WTC11 (cell line): Measurements from ENCODE around the gene SLC16A8. TPM values are rescaled to one million over a fixed set of nuclear protein-coding genes. Genes with fewer than 3 reads are reported as not detected.
"Not testable (repeated sequence)": the region's sequence is repeated elsewhere in the genome, so short reads cannot be mapped to it uniquely, and the experiment has no call there.

Source experiments
- ATAC-seq: fragments of 200-7000 bp; cut with Tn5 transposase; 2 replicates; pipeline ENCODE4 v1.10.0; 2021; ENCODE audit warnings: mild to moderate bottlenecking, moderate library complexity
- CTCF ChIA-PET: fragments of 300-600 bp; sonication (Branson Sonifier 250); formaldehyde crosslinking; loops from one replicate; lab custom pipeline; 2021; ENCODE audit warnings: antibody characterized with exemption; lab: Charles Lee
- POLR2A ChIA-PET: fragments of 350-600 bp; sonication (Branson Sonifier 250); formaldehyde crosslinking; loops from one replicate; lab custom pipeline; 2021; ENCODE audit warnings: antibody characterized with exemption; lab: Charles Lee
- DNase-seq: peaks from one replicate; pipeline ENCODE4 v3.0.0; 2021; ENCODE audit warnings: low spot score
- H3K27ac Mint-ChIP-seq: 2 replicates; pipeline ENCODE4 v1.8.0; 2021; ENCODE audit warnings: mixed read lengths
- H3K27me3 Mint-ChIP-seq: 2 replicates; pipeline ENCODE4 v1.8.0; 2021; ENCODE audit warnings: low read depth, mild to moderate bottlenecking, moderate library complexity, mixed read lengths
- H3K36me3 Mint-ChIP-seq: 2 replicates; pipeline ENCODE4 v1.8.0; 2021; ENCODE audit warnings: mixed read lengths
- H3K4me1 Mint-ChIP-seq: 2 replicates; pipeline ENCODE4 v1.8.0; 2022; ENCODE audit warnings: mixed read lengths
- H3K4me3 Mint-ChIP-seq: 2 replicates; pipeline ENCODE4 v1.8.0; 2021; ENCODE audit warnings: mild to moderate bottlenecking, moderate library complexity, mixed read lengths
- H3K9me3 Mint-ChIP-seq: 2 replicates; pipeline ENCODE4 v1.8.0; 2021; ENCODE audit warnings: mixed read lengths
- ATF1 ChIP-seq: sonication (generic); formaldehyde crosslinking; IDR thresholded peaks from 2 replicates; pipeline ENCODE4 v1.8.1; 2023; ENCODE audit warnings: mild to moderate bottlenecking, moderate library complexity, missing genetic modification reagents
- CREM ChIP-seq: sonication (generic); formaldehyde crosslinking; IDR thresholded peaks from 2 replicates; pipeline ENCODE4 v1.8.1; 2022; ENCODE audit warnings: mild to moderate bottlenecking, missing genetic modification reagents, moderate library complexity
- ELF4 ChIP-seq: sonication (generic); formaldehyde crosslinking; IDR thresholded peaks from 2 replicates; pipeline ENCODE4 v1.8.1; 2022; ENCODE audit warnings: low read depth, mild to moderate bottlenecking, moderate library complexity, missing genetic modification reagents
- JAZF1 ChIP-seq: fragments of 250-450 bp; sonication (Bioruptor Pico); IDR thresholded peaks from 2 replicates; pipeline ENCODE4 v1.9.0; 2021; ENCODE audit warnings: moderate library complexity, mild to moderate bottlenecking, inconsistent platforms
- JUN ChIP-seq: sonication (generic); formaldehyde crosslinking; IDR thresholded peaks from 2 replicates; pipeline ENCODE4 v1.8.0; 2023; ENCODE audit warnings: mild to moderate bottlenecking, missing genetic modification reagents
- MXD4 ChIP-seq: fragments of 250-450 bp; sonication (Bioruptor Pico); IDR thresholded peaks from 2 replicates; pipeline ENCODE4 v1.8.0; 2021; ENCODE audit warnings: mild to moderate bottlenecking, moderate library complexity, borderline replicate concordance
- SMAD4 ChIP-seq: sonication (generic); formaldehyde crosslinking; IDR thresholded peaks from 2 replicates; pipeline ENCODE4 v1.8.0; 2022; ENCODE audit warnings: mild to moderate bottlenecking, missing genetic modification reagents
- ZNF121 ChIP-seq: sonication (generic); formaldehyde crosslinking; IDR thresholded peaks from 2 replicates; pipeline ENCODE4 v1.8.0; 2023; ENCODE audit warnings: missing genetic modification reagents
- ZNF232 ChIP-seq: sonication (generic); formaldehyde crosslinking; IDR thresholded peaks from 2 replicates; pipeline ENCODE4 v1.8.0; 2022; ENCODE audit warnings: mild to moderate bottlenecking, missing genetic modification reagents
- ZNF416 ChIP-seq: fragments of 250-450 bp; sonication (Bioruptor Pico); IDR thresholded peaks from 2 replicates; pipeline ENCODE4 v1.9.0; 2021; ENCODE audit warnings: mild to moderate bottlenecking, inconsistent platforms
- ZNF423 ChIP-seq: fragments of 250-450 bp; sonication (Bioruptor Pico); IDR thresholded peaks from 2 replicates; pipeline ENCODE4 v2.1.2; 2022; ENCODE audit warnings: mild to moderate bottlenecking, moderate library complexity
- total RNA-seq: library from RNA; stranded (reverse); gene quantifications from 3 replicates; pipeline ENCODE4 v1.2.3, GENCODE V29; 2021
- TF ChIP-seq, protein P1 (sequence below): sonication (generic); formaldehyde crosslinking; IDR thresholded peaks from 2 replicates; pipeline ENCODE4 v1.8.0; 2023; ENCODE audit warnings: missing genetic modification reagents, mild to moderate bottlenecking, borderline replicate concordance
- TF ChIP-seq, protein P2 (sequence below): sonication (generic); formaldehyde crosslinking; IDR thresholded peaks from 2 replicates; pipeline ENCODE4 v1.8.0; 2022; ENCODE audit warnings: missing genetic modification reagents
- TF ChIP-seq, protein P3 (sequence below): sonication (generic); formaldehyde crosslinking; IDR thresholded peaks from 2 replicates; pipeline ENCODE4 v1.8.1; 2022; ENCODE audit warnings: mild to moderate bottlenecking, moderate library complexity, missing genetic modification reagents
- TF ChIP-seq, protein P4 (sequence below): sonication (generic); formaldehyde crosslinking; IDR thresholded peaks from 2 replicates; pipeline ENCODE4 v1.8.1; 2023; ENCODE audit warnings: mild to moderate bottlenecking, missing genetic modification reagents, moderate library complexity
- TF ChIP-seq, protein P5 (sequence below): sonication (generic); formaldehyde crosslinking; IDR thresholded peaks from 2 replicates; pipeline ENCODE4 v1.8.1; 2023; ENCODE audit warnings: mild to moderate bottlenecking, moderate library complexity, missing genetic modification reagents

The SLC16A8 gene
- total RNA-seq, 1 experiment from 2014 or later = 0.57 TPM

DNA sequence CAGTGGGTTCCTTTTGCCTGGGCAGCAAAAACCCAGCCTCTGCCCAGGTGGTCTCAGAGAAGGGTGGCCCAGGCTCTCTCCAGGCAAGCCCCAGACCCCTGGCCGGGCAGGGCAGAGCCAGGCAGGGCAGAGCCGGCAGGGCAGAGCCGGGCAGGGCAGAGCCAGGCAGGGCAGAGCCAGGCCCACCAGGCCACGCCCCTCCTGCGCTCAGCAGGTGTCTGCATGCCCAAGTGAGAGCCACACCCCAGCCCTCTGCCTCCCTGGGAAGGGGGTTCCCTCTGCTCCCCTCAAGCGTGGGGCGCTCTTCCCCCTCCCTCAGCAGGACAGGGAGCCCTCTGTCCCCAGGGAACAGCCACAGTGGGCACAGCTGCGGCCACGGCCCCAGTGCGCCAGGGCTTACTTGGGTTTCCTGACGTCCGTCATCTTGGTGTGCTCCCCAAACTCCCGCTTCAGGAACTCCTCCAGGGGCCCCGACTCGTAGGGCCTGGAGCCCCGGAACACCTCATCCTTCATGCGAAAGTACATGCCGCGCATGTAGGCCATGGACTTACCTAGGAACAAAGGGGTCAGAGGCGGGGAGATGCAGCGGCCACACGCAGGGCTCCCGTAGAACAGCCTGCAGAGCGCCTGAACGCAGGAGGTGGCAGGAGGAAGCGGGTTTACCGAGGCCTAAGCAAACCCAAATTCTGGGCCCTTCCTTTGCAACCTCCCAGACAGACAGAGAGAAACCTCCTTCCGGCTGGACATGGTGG is 36.6 kb upstream of the SLC16A8 start:
- Mint-ChIP-seq H3K27ac (peak overlapping the region; percentile 45; the same call in 1 of the 2 replicates), H3K4me3 (no peak overlapping the region), H3K27me3 (no peaks in the 10 kb centered on the region), H3K9me3 (no peaks in the 10 kb centered on the region), H3K4me1 (peaks cover 7% of the 10 kb centered on the region), H3K36me3 (no peaks in the 10 kb centered on the region)
- CTCF ChIA-PET = interaction anchor here (4.7 kb wide), 1 partner anchor 23 kb away, joined by 37 read pairs; no protein-coding TSS in a partner anchor
- ATAC-seq (no peak; the same call in 1 of the 2 replicates), DNase-seq (no peak)
- POLR2A ChIA-PET = no interaction called here
- TF ChIP-seq, protein P1, sequence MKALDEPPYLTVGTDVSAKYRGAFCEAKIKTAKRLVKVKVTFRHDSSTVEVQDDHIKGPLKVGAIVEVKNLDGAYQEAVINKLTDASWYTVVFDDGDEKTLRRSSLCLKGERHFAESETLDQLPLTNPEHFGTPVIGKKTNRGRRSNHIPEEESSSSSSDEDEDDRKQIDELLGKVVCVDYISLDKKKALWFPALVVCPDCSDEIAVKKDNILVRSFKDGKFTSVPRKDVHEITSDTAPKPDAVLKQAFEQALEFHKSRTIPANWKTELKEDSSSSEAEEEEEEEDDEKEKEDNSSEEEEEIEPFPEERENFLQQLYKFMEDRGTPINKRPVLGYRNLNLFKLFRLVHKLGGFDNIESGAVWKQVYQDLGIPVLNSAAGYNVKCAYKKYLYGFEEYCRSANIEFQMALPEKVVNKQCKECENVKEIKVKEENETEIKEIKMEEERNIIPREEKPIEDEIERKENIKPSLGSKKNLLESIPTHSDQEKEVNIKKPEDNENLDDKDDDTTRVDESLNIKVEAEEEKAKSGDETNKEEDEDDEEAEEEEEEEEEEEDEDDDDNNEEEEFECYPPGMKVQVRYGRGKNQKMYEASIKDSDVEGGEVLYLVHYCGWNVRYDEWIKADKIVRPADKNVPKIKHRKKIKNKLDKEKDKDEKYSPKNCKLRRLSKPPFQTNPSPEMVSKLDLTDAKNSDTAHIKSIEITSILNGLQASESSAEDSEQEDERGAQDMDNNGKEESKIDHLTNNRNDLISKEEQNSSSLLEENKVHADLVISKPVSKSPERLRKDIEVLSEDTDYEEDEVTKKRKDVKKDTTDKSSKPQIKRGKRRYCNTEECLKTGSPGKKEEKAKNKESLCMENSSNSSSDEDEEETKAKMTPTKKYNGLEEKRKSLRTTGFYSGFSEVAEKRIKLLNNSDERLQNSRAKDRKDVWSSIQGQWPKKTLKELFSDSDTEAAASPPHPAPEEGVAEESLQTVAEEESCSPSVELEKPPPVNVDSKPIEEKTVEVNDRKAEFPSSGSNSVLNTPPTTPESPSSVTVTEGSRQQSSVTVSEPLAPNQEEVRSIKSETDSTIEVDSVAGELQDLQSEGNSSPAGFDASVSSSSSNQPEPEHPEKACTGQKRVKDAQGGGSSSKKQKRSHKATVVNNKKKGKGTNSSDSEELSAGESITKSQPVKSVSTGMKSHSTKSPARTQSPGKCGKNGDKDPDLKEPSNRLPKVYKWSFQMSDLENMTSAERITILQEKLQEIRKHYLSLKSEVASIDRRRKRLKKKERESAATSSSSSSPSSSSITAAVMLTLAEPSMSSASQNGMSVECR (CRISPR knock-in tag) = no peak
- TF ChIP-seq, protein P2, sequence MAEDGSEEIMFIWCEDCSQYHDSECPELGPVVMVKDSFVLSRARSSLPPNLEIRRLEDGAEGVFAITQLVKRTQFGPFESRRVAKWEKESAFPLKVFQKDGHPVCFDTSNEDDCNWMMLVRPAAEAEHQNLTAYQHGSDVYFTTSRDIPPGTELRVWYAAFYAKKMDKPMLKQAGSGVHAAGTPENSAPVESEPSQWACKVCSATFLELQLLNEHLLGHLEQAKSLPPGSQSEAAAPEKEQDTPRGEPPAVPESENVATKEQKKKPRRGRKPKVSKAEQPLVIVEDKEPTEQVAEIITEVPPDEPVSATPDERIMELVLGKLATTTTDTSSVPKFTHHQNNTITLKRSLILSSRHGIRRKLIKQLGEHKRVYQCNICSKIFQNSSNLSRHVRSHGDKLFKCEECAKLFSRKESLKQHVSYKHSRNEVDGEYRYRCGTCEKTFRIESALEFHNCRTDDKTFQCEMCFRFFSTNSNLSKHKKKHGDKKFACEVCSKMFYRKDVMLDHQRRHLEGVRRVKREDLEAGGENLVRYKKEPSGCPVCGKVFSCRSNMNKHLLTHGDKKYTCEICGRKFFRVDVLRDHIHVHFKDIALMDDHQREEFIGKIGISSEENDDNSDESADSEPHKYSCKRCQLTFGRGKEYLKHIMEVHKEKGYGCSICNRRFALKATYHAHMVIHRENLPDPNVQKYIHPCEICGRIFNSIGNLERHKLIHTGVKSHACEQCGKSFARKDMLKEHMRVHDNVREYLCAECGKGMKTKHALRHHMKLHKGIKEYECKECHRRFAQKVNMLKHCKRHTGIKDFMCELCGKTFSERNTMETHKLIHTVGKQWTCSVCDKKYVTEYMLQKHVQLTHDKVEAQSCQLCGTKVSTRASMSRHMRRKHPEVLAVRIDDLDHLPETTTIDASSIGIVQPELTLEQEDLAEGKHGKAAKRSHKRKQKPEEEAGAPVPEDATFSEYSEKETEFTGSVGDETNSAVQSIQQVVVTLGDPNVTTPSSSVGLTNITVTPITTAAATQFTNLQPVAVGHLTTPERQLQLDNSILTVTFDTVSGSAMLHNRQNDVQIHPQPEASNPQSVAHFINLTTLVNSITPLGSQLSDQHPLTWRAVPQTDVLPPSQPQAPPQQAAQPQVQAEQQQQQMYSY (CRISPR knock-in tag) = no peak
- no peak for TF ChIP-seq ZNF232 (CRISPR knock-in tag)
- TF ChIP-seq JAZF1 (CRISPR knock-in tag) = no peak
- TF ChIP-seq, protein P3, sequence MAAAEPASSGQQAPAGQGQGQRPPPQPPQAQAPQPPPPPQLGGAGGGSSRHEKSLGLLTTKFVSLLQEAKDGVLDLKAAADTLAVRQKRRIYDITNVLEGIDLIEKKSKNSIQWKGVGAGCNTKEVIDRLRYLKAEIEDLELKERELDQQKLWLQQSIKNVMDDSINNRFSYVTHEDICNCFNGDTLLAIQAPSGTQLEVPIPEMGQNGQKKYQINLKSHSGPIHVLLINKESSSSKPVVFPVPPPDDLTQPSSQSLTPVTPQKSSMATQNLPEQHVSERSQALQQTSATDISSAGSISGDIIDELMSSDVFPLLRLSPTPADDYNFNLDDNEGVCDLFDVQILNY (CRISPR knock-in tag) = no peak

DNA sequence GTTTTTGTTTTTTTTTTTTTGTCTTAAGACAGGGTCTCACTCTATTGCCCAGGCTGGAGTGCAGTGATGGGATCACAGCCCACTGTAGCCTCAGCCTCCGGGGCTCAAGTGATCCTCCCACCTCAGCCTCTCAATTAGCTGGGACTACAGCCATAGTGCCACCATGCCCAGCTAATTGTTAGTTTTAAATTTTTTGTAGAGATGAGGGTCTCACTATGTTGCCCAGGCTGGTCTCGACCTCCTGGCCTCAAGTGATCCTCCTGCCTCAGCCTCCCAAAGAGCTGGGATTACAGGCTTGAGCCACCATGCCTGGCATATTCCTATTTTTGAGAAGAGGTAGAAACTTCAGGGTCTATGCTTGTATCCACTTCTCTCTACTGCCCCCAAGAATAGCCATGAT is 34.8 kb upstream of the SLC16A8 start:
- H3K4me3 Mint-ChIP-seq, POLR2A ChIA-PET, ATAC-seq, H3K4me1 Mint-ChIP-seq, H3K27ac Mint-ChIP-seq, H3K9me3 Mint-ChIP-seq, CTCF ChIA-PET, DNase-seq, H3K36me3 Mint-ChIP-seq, H3K27me3 Mint-ChIP-seq: not testable (repeated sequence)
- TF ChIP-seq ZNF121 = peak; percentile 23; the same call in 1 of the 2 replicates

DNA sequence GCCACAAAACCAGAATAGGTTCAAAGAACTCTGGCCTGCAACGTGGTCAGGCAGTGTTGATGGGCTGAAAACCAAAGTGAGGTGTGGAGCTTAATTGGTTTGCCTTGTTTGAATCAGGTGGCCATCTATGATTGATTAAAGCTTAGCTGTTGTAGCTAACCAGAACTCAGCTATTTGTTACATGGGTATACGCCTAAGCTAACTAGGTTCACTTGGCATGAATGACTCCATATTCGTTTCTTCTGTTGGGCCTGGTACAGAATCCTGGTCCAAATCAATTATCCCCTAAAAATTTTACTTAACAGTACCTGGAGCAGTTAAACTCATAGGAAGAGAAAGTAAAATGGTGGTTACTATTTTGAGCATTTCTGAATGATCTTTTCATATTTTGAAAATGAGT is 34.2 kb upstream of the SLC16A8 start:
- Mint-ChIP-seq H3K36me3 (no peaks in the 10 kb centered on the region), H3K4me3 (no peak overlapping the region), H3K9me3 (no peaks in the 10 kb centered on the region), H3K27ac (no peak overlapping the region), H3K4me1 (peaks cover 6% of the 10 kb centered on the region; the same call in 1 of the 2 replicates), H3K27me3 (no peaks in the 10 kb centered on the region; the same call in 1 of the 2 replicates)
- ChIA-PET CTCF (interaction anchor here (0.8 kb wide), 1 partner anchor 20 kb away, joined by 3 read pairs; no protein-coding TSS in a partner anchor), POLR2A (no interaction called here)
- DNase-seq (no peak), ATAC-seq (no peak)
- TF ChIP-seq CREM (CRISPR knock-in tag) (no peak), ZNF423 (CRISPR knock-in tag) (no peak), JAZF1 (CRISPR knock-in tag) (no peak), ATF1 (CRISPR knock-in tag) (no peak), SMAD4 (CRISPR knock-in tag) (no peak), JUN (CRISPR knock-in tag) (no peak), ZNF416 (no peak), MXD4 (no peak), ELF4 (no peak)
- TF ChIP-seq, protein P4, sequence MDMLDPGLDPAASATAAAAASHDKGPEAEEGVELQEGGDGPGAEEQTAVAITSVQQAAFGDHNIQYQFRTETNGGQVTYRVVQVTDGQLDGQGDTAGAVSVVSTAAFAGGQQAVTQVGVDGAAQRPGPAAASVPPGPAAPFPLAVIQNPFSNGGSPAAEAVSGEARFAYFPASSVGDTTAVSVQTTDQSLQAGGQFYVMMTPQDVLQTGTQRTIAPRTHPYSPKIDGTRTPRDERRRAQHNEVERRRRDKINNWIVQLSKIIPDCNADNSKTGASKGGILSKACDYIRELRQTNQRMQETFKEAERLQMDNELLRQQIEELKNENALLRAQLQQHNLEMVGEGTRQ (CRISPR knock-in tag) = no peak
- TF ChIP-seq, protein P5, sequence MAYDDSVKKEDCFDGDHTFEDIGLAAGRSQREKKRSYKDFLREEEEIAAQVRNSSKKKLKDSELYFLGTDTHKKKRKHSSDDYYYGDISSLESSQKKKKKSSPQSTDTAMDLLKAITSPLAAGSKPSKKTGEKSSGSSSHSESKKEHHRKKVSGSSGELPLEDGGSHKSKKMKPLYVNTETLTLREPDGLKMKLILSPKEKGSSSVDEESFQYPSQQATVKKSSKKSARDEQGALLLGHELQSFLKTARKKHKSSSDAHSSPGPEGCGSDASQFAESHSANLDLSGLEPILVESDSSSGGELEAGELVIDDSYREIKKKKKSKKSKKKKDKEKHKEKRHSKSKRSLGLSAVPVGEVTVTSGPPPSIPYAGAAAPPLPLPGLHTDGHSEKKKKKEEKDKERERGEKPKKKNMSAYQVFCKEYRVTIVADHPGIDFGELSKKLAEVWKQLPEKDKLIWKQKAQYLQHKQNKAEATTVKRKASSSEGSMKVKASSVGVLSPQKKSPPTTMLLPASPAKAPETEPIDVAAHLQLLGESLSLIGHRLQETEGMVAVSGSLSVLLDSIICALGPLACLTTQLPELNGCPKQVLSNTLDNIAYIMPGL (CRISPR knock-in tag) = no peak
